ENCODE data around the gene C1orf35. TPM values are rescaled to one million over a fixed set of nuclear protein-coding genes. Genes with fewer than 3 reads are reported as not detected.

The C1orf35 gene
- total RNA-seq, 2 experiments from 2014 or later = 17.8 to 18.9 TPM

- no peaks in the 10 kb centered on the region for H3K9me3 Mint-ChIP-seq
- H3K4me1 Mint-ChIP-seq = peaks cover 58% of the 10 kb centered on the region
- no peak for DNase-seq
- peak overlapping the region; percentile 54 for H3K4me3 Mint-ChIP-seq
- H3K27me3 Mint-ChIP-seq = no peaks in the 10 kb centered on the region
- H3K36me3 Mint-ChIP-seq (ENCODE audit: low read depth) = peaks cover 17% of the 10 kb centered on the region
- ChIA-PET POLR2A (interaction anchor here (0.8 to 1.8 kb wide), 7 partner anchors 15 to 381 kb away, joined by 3 to 11 read pairs (median 4); partner anchors contain the start of genes ARF1, IBA57 and RNF187), CTCF (interaction anchor here (0.8 to 1.8 kb wide), 3 partner anchors 25 to 59 kb away, joined by 4 to 5 read pairs (median 5); partner anchors contain the start of gene IBA57)
- H3K27ac Mint-ChIP-seq = no peak overlapping the region
These were observed 3.1 kb upstream of the C1orf35 start for GRCh38 chr1:228105996-228106799.

- Mint-ChIP-seq H3K9me3 (no peaks in the 10 kb centered on the region), H3K4me1 (peaks cover 62% of the 10 kb centered on the region), H3K27ac (no peak overlapping the region), H3K27me3 (no peaks in the 10 kb centered on the region), H3K36me3 (ENCODE audit: low read depth) (peaks cover 17% of the 10 kb centered on the region), H3K4me3 (no peak overlapping the region)
- ChIA-PET CTCF (interaction anchor here (1.8 kb wide), 1 partner anchor 60 kb away, joined by 5 read pairs; the partner anchor contains the start of gene IBA57), POLR2A (interaction anchor here (1.0 to 1.8 kb wide), 3 partner anchors 15 to 61 kb away, joined by 3 to 11 read pairs (median 7); partner anchors contain the start of genes ARF1 and IBA57)
- no peak for DNase-seq
These were observed 2.3 kb upstream of the C1orf35 start for GRCh38 chr1:228105270-228105995.

- Mint-ChIP-seq H3K4me1 (peaks cover 56% of the 10 kb centered on the region), H3K36me3 (ENCODE audit: low read depth) (peaks cover 17% of the 10 kb centered on the region), H3K27me3 (no peaks in the 10 kb centered on the region), H3K27ac (peak overlapping the region; percentile 70), H3K4me3 (peak overlapping the region; percentile 85), H3K9me3 (no peaks in the 10 kb centered on the region)
- CTCF ChIA-PET = no interaction called here
- POLR2A ChIA-PET = interaction anchor here (1.0 to 1.8 kb wide), 5 partner anchors 13 to 62 kb away, joined by 3 to 11 read pairs (median 4); partner anchors contain the start of genes GUK1 and IBA57
- DNase-seq = no peak
These were observed 1.6 kb upstream of the C1orf35 start for GRCh38 chr1:228104526-228105269.

- peaks cover 37% of the 10 kb centered on the region for H3K36me3 Mint-ChIP-seq (ENCODE audit: low read depth)
- ChIA-PET POLR2A (interaction anchor here (1.0 to 1.9 kb wide), 4 partner anchors 10 to 19 kb away, joined by 3 to 29 read pairs (median 4); partner anchors contain the start of gene ARF1), CTCF (interaction anchor here (0.9 kb wide), 1 partner anchor 103 kb away, joined by 5 read pairs; no protein-coding TSS in a partner anchor)
- peaks cover 37% of the 10 kb centered on the region for H3K4me1 Mint-ChIP-seq
- H3K4me3 Mint-ChIP-seq = peak overlapping the region; percentile 85
- peak overlapping the region; percentile 71 for H3K27ac Mint-ChIP-seq
- no peaks in the 10 kb centered on the region for H3K27me3 Mint-ChIP-seq
- no peaks in the 10 kb centered on the region for H3K9me3 Mint-ChIP-seq
- peak; percentile 63 for DNase-seq
These were observed 933 bp downstream of the C1orf35 start for GRCh38 chr1:228101994-228102790.

- ChIA-PET POLR2A (interaction anchor here (1.0 to 2.0 kb wide), 5 partner anchors 9 to 19 kb away, joined by 3 to 29 read pairs (median 4); partner anchors contain the start of gene ARF1), CTCF (interaction anchor here (0.9 kb wide), 1 partner anchor 102 kb away, joined by 5 read pairs; no protein-coding TSS in a partner anchor)
- Mint-ChIP-seq H3K27ac (peak overlapping the region; percentile 81), H3K27me3 (no peaks in the 10 kb centered on the region), H3K36me3 (ENCODE audit: low read depth) (peaks cover 38% of the 10 kb centered on the region), H3K4me1 (peaks cover 33% of the 10 kb centered on the region), H3K4me3 (peak overlapping the region; percentile 85), H3K9me3 (no peaks in the 10 kb centered on the region)
- no peak for DNase-seq
These were observed 1.5 kb downstream of the C1orf35 start for GRCh38 chr1:228101614-228101993.

GRCh38 chr1:228100822-228101613 lies 2.1 kb downstream of the C1orf35 start:
- ChIA-PET CTCF (no interaction called here), POLR2A (interaction anchor here (1.2 to 2.0 kb wide), 5 partner anchors 9 to 18 kb away, joined by 3 to 29 read pairs (median 7); partner anchors contain the start of gene ARF1)
- peak overlapping the region; percentile 85 for H3K4me3 Mint-ChIP-seq
- H3K27me3 Mint-ChIP-seq = no peaks in the 10 kb centered on the region
- DNase-seq = peak; percentile 17
- peaks cover 31% of the 10 kb centered on the region for H3K4me1 Mint-ChIP-seq
- peak overlapping the region; percentile 81 for H3K27ac Mint-ChIP-seq
- H3K36me3 Mint-ChIP-seq (ENCODE audit: low read depth) = peaks cover 38% of the 10 kb centered on the region
- no peaks in the 10 kb centered on the region for H3K9me3 Mint-ChIP-seq

- H3K27me3 Mint-ChIP-seq = no peaks in the 10 kb centered on the region
- peaks cover 51% of the 10 kb centered on the region for H3K36me3 Mint-ChIP-seq (ENCODE audit: low read depth)
- peaks cover 11% of the 10 kb centered on the region for H3K9me3 Mint-ChIP-seq
- POLR2A ChIA-PET = interaction anchor here (1.2 to 3.0 kb wide), 6 partner anchors 8 to 341 kb away, joined by 4 to 28 read pairs (median 8); partner anchors contain the start of gene ARF1
- peaks cover 36% of the 10 kb centered on the region for H3K4me1 Mint-ChIP-seq
- CTCF ChIA-PET = interaction anchor here (0.9 to 1.5 kb wide), 4 partner anchors 15 to 100 kb away, joined by 3 to 7 read pairs (median 4); partner anchors contain the start of gene IBA57
- peak; percentile 15 for DNase-seq
- H3K27ac Mint-ChIP-seq = no peak overlapping the region
- H3K4me3 Mint-ChIP-seq = no peak overlapping the region
These were observed 3.8 kb downstream of the C1orf35 start for GRCh38 chr1:228099331-228099732.

- H3K4me1 Mint-ChIP-seq = peaks cover 27% of the 10 kb centered on the region
- H3K4me3 Mint-ChIP-seq = no peak overlapping the region
- CTCF ChIA-PET = interaction anchor here (0.9 to 1.5 kb wide), 4 partner anchors 14 to 99 kb away, joined by 3 to 7 read pairs (median 4); partner anchors contain the start of gene IBA57
- H3K27me3 Mint-ChIP-seq = no peaks in the 10 kb centered on the region
- DNase-seq = no peak
- H3K36me3 Mint-ChIP-seq (ENCODE audit: low read depth) = peaks cover 56% of the 10 kb centered on the region
- H3K27ac Mint-ChIP-seq = no peak overlapping the region
- H3K9me3 Mint-ChIP-seq = peaks cover 15% of the 10 kb centered on the region
- POLR2A ChIA-PET = interaction anchor here (0.8 to 3.0 kb wide), 6 partner anchors 9 to 340 kb away, joined by 3 to 28 read pairs (median 4); partner anchors contain the start of genes ARF1 and MRPL55
These were observed 4.7 kb downstream of the C1orf35 start for GRCh38 chr1:228098323-228098931.

GRCh38 chr1:228097333-228098081 lies 5.6 kb downstream of the C1orf35 start:
- peaks cover 61% of the 10 kb centered on the region for H3K36me3 Mint-ChIP-seq (ENCODE audit: low read depth)
- peaks cover 18% of the 10 kb centered on the region for H3K9me3 Mint-ChIP-seq
- no peak for DNase-seq
- no peak overlapping the region for H3K4me3 Mint-ChIP-seq
- ChIA-PET POLR2A (interaction anchor here (0.8 to 3.0 kb wide), 5 partner anchors 8 to 339 kb away, joined by 3 to 28 read pairs (median 5); partner anchors contain the start of genes ARF1 and MRPL55), CTCF (no interaction called here)
- peaks cover 22% of the 10 kb centered on the region for H3K4me1 Mint-ChIP-seq
- H3K27ac Mint-ChIP-seq = no peak overlapping the region
- no peaks in the 10 kb centered on the region for H3K27me3 Mint-ChIP-seq

All from activated CD4-positive, alpha-beta memory T cell treated with anti-CD3 and anti-CD28 coated beads, Interleukin-2, amount 10 ng/mL, durations not matched to agents 7 days and 5 days (primary cell).